Kidney (tissue), 14 donors: ENCODE results near the gene SPACA7. TPM values are rescaled to one million over a fixed set of nuclear protein-coding genes. Genes with fewer than 3 reads are reported as not detected.
A peak's percentile ranks its signal among the peaks of the same experiment; 100 is the strongest.

ENCODE experiments used
- DNase-seq, 5 donors: peaks; one replicate each; pipeline ENCODE4 v3.0.0-alpha.2; 2013 to 2020
- FAIRE-seq: peaks from 2 replicates; lab custom pipeline; 2012; peaks lifted over from hg19 to GRCh38; lab: Jason Lieb, UNC
- H3K27ac ChIP-seq, 2 donors: one replicate each; pipeline ENCODE4 v1.7.0; 2013; ENCODE audit warnings: low read depth in 2 of 2, low read length in 2 of 2, inconsistent platforms in 1 of 2
- H3K27me3 ChIP-seq: one replicate; pipeline ENCODE4 v1.7.1; 2013; ENCODE audit warnings: low read length, inconsistent platforms; ENCODE audit not compliant: control insufficient read depth, insufficient read depth
- H3K36me3 ChIP-seq, 3 donors: one replicate each; pipeline versions ENCODE4 v1.7.0 to v1.7.1; 2013; ENCODE audit warnings: low read length in 3 of 3, control low read depth in 1 of 3, inconsistent platforms in 1 of 3; ENCODE audit not compliant: insufficient read depth in 3 of 3, control insufficient read depth in 2 of 3
- H3K4me1 ChIP-seq, 3 donors: one replicate each; pipeline versions ENCODE4 v1.7.0 to v1.7.1; 2013; ENCODE audit warnings: low read length in 3 of 3, inconsistent platforms in 1 of 3, low read depth in 1 of 3; ENCODE audit not compliant: control insufficient read depth in 2 of 3, insufficient read depth in 2 of 3
- H3K4me3 ChIP-seq, 3 donors: one replicate each; pipeline versions ENCODE4 v1.7.0 to v1.8.1; 2013; ENCODE audit warnings: low read length in 3 of 3, control low read depth in 1 of 3, inconsistent platforms in 1 of 3
- H3K9ac ChIP-seq, 3 donors: one replicate each; pipeline versions ENCODE4 v1.7.0 to v1.7.1; 2013; ENCODE audit warnings: low read length in 3 of 3, control low read depth in 1 of 3, inconsistent platforms in 1 of 3
- H3K9me3 ChIP-seq, 3 donors: one replicate each; pipeline versions ENCODE4 v1.7.0 to v1.7.1; 2013; ENCODE audit warnings: low read length in 3 of 3, control low read depth in 1 of 3, inconsistent platforms in 1 of 3; ENCODE audit not compliant: control insufficient read depth in 2 of 3, insufficient read depth in 1 of 3
- CTCF ChIP-seq: IDR thresholded peaks from 3 replicates; pipeline ENCODE4 v1.5.1; 2012; ENCODE audit warnings: mild to moderate bottlenecking, moderate library complexity, borderline replicate concordance; ENCODE audit not compliant: insufficient read depth; ENCODE audit errors: extremely low read depth
- intact Hi-C: fragments of 100-400 bp; cut with DNase I; formaldehyde crosslinking; loops from one replicate; pipeline ENCODE4 v1.11.1; 2022
- polyA plus RNA-seq: library from polyadenylated mRNA; stranded (reverse); fragments of 350-450 nt; fragmentation: Illumina TruSeq; extraction: RNeasy Lipid Tissue Mini Kit (QIAGEN cat#74804); gene quantifications from one replicate; pipeline ENCODE4 v1.2.3, GENCODE V29; 2014; ENCODE audit warnings: low read depth, low replicate concordance; ENCODE audit not compliant: insufficient read depth
- total RNA-seq: library from RNA; stranded (reverse); fragmentation: NEBNext Ultra II Directional; extraction: Animal tissue kit (Norgen Biotek cat#: 25700); gene quantifications from one replicate; pipeline ENCODE4 v1.2.1, GENCODE V29; 2021
- donor health status: control.
- donor health status: control.
- donor health status: control.
- donor health status: control.
- donor health status: control.
- donor health status: DM: yes; HTN: yes; CAD: no.
- donor health status: Normal renal cell carcinoma (clear cell type).

Gene SPACA7
- total and polyA plus RNA-seq, 2 donors from 2014 or later: not detected

- Histone ChIP-seq H3K9me3 (no peaks in the 10 kb centered on the region), H3K9ac (no peak overlapping the region), H3K4me3 (no peak overlapping the region), H3K27ac (no peak overlapping the region), H3K4me1 (no peaks in the 10 kb centered on the region), H3K27me3 (peaks cover 29% of the 10 kb centered on the region), H3K36me3 (no peaks in the 10 kb centered on the region)
- no peak for TF ChIP-seq CTCF
- FAIRE-seq (no peak), DNase-seq (peak in 1 of 5 donors; percentile 55)
- intact Hi-C loops: no loop called here
Measured at GRCh38 chr13:112329376-112329775, 46.8 kb upstream of the SPACA7 start.

- H3K9me3 ChIP-seq: no peaks in the 10 kb centered on the region
- peak in 1 of 5 donors; percentile 41 for DNase-seq
- no peak overlapping the region for H3K27ac ChIP-seq
- no peaks in the 10 kb centered on the region for H3K36me3 ChIP-seq
- H3K9ac ChIP-seq: no peak overlapping the region
- no peaks in the 10 kb centered on the region for H3K4me1 ChIP-seq
- FAIRE-seq: no peak
- peaks cover 29% of the 10 kb centered on the region for H3K27me3 ChIP-seq
- intact Hi-C loops: no loop called here
- no peak for TF ChIP-seq CTCF
- H3K4me3 ChIP-seq: no peak overlapping the region
Measured at GRCh38 chr13:112330066-112330465, 46.1 kb upstream of the SPACA7 start.

GRCh38 chr13:112330479-112331381 is 45.4 kb upstream of the SPACA7 start:
- Histone ChIP-seq H3K4me3 (no peak overlapping the region), H3K36me3 (no peaks in the 10 kb centered on the region), H3K4me1 (no peaks in the 10 kb centered on the region), H3K9ac (no peak overlapping the region), H3K27me3 (peaks cover 25% of the 10 kb centered on the region), H3K27ac (no peak overlapping the region), H3K9me3 (no peaks in the 10 kb centered on the region)
- intact Hi-C loops: no loop called here
- no peak for TF ChIP-seq CTCF
- DNase-seq (peak in 3 of 5 donors; percentile 28 to 58 (median 29)), FAIRE-seq (no peak)
